ENCODE results near the gene LPAR2.

DNA sequence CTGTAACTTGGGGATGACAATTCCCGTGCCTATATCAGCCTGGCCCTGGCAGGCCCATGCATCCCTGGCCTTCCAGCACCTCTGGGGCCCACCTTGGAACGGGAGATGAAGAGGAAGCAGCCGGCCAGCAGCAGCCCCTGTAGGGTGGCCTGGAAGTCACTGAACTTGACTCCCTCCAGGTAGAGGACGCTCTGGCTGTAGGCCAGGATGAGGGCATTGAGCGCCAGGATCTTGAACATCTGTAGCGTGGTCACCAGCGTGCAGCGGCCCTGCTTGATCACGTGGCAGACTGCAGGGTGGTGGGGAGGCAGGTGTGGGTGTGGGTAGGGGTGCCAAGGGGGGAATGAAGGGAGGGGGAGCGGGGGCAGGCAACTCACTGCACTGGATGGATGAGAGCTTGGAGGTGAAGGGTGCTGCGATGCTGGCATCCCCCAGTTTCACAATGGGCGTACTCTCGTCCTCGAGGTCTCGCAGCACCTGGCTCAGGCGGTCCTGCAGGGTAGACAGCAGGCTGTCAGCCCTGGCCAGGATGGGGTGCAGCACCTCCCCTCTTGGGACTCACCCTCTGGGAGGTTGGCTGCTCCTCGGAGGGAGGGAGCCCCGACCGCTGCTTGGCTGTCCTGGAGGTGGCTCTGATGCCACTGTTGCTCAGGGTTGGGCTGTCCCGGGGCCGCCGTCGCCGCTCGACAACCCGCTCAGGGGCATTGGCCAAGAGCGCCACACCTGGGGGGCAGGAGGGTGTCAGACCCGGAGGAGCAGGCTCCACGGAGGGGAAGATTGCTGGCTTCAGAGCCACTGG, 19.2 kb upstream of the LPAR2 start:
- no peak for TF ChIP-seq CTCF (optimal IDR thresholded peaks at IDR 0.05 in 1 of 3, IDR thresholded peaks at IDR 0.05 in 1 of 3, conservative IDR thresholded peaks at IDR 0.05 in 1 of 3; ENCODE audit: extremely low read depth in 1 of 3, insufficient read depth in 2 of 3, low read length in 3 of 3)
- TF ChIP-seq EZH2 (IDR thresholded peaks at IDR 0.05; ENCODE audit: low read length) = no peak

All from keratinocyte (primary cell).